HepG2 (cell line): Measurements from ENCODE around the gene SOCS1. TPM values are rescaled to one million over a fixed set of nuclear protein-coding genes. Genes with fewer than 3 reads are reported as not detected.

Source experiments
- ATAC-seq: fragments of 200-7000 bp; cut with Tn5 transposase; 3 replicates; pipeline ENCODE4 v1.9.1; 2020; ENCODE audit warnings: mild to moderate bottlenecking, moderate library complexity
- BruUV-seq: library from RNA; stranded (reverse); fragments of 400-500 nt; replicated peaks from 2 replicates; lab custom pipeline; 2021; lab: Mats Ljungman, UMichigan
- CTCF ChIA-PET: fragments of 300-600 bp; formaldehyde crosslinking; extraction: SDS; loops from one replicate; lab custom pipeline; 2021; ENCODE audit warnings: low total read pairs, inconsistent platforms, low intra/inter-chr PET ratio; lab: Yijun Ruan, JAX
- POLR2A ChIA-PET: fragments of 350-600 bp; sonication (Branson Sonifier 250); formaldehyde crosslinking; loops from one replicate; lab custom pipeline; 2020; ENCODE audit warnings: antibody characterized with exemption, inconsistent platforms; lab: Yijun Ruan, JAX
- DNase-seq: peaks from one replicate; pipeline ENCODE4 v3.0.0-alpha.2; 2015; ENCODE audit warnings: low spot score
- FAIRE-seq: peaks from 3 replicates; lab custom pipeline; 2011; peaks lifted over from hg19 to GRCh38; lab: Jason Lieb, UNC
- H2AFZ ChIP-seq: one replicate; pipeline ENCODE4 v1.6.1; 2011; ENCODE audit warnings: low read length, inconsistent platforms
- H3K27ac ChIP-seq: fragments of 300-600 bp; 3 replicates; pipeline ENCODE4 v1.8.0; 2011; ENCODE audit warnings: mixed run types, mild to moderate bottlenecking, mixed read lengths, low read length, inconsistent platforms; ENCODE audit not compliant: insufficient read depth; ENCODE audit errors: extremely low read length
- H3K27me3 ChIP-seq, 2 experiments: fragments of 200-600 bp in 1 of 2; 2 replicates in 1 of 2; 3 replicates in 1 of 2; pipeline versions ENCODE4 v1.6.0 to v1.8.0; 2011; ENCODE audit warnings: low read length in 2 of 2, mild to moderate bottlenecking in 2 of 2, moderate library complexity in 2 of 2, inconsistent platforms in 1 of 2; ENCODE audit not compliant: insufficient read depth in 2 of 2, control insufficient read depth in 1 of 2
- H3K36me3 ChIP-seq, 2 experiments: fragments of 200-600 bp in 1 of 2; replicated peaks in 1 of 2; 2 replicates in 1 of 2; 3 replicates in 1 of 2; pipeline versions ENCODE4 v1.5.1 to v1.8.0; 2011; ENCODE audit warnings: low read length in 2 of 2, inconsistent platforms in 1 of 2; ENCODE audit not compliant: insufficient read depth in 2 of 2, control insufficient read depth in 1 of 2
- H3K4me1 ChIP-seq: 2 replicates; pipeline ENCODE4 v1.5.1; 2012; ENCODE audit warnings: low read length, inconsistent platforms; ENCODE audit not compliant: insufficient read depth
- H3K4me2 ChIP-seq: 2 replicates; pipeline ENCODE4 v1.6.0; 2011; ENCODE audit warnings: low read depth, low read length, inconsistent platforms
- H3K4me3 ChIP-seq, 3 experiments: fragments of 200-600 bp in 1 of 3; sonication (generic), shearing (Covaris generic) in 1 of 3; replicated peaks in 1 of 3; 2 replicates each; pipeline ENCODE4 v1.5.1; 2011 to 2016; ENCODE audit warnings: low read length in 3 of 3, inconsistent platforms in 2 of 3, low read depth in 2 of 3, mild to moderate bottlenecking in 2 of 3, control low read depth in 1 of 3, mixed read lengths in 1 of 3; ENCODE audit not compliant: insufficient read depth in 1 of 3
- H3K79me2 ChIP-seq: one replicate; pipeline ENCODE4 v1.6.1; 2011; ENCODE audit warnings: low read length, inconsistent platforms; ENCODE audit not compliant: insufficient read depth
- H3K9ac ChIP-seq: 2 replicates; pipeline ENCODE4 v1.6.0; 2011; ENCODE audit warnings: mild to moderate bottlenecking, low read depth, low read length, inconsistent platforms; ENCODE audit not compliant: insufficient read depth
- H3K9me3 ChIP-seq: 2 replicates; pipeline ENCODE4 v1.5.1; 2012; ENCODE audit warnings: mild to moderate bottlenecking, low read length
- H4K20me1 ChIP-seq: 2 replicates; pipeline ENCODE4 v1.6.0; 2011; ENCODE audit warnings: inconsistent platforms, mild to moderate bottlenecking, low read length, moderate library complexity; ENCODE audit not compliant: insufficient read depth
- AFF4 ChIP-seq: sonication (generic); formaldehyde crosslinking; IDR thresholded peaks from 2 replicates; pipeline ENCODE4 v1.4.0; 2020; ENCODE audit warnings: missing genetic modification reagents
- CBX1 ChIP-seq: IDR thresholded peaks from one replicate; pipeline ENCODE4 v1.6.1; 2016; ENCODE audit warnings: antibody characterized with exemption, low read depth
- EP300 ChIP-seq, 3 experiments: sonication (generic) in 1 of 3; formaldehyde crosslinking in 1 of 3; IDR thresholded peaks; 2 replicates each; pipeline versions ENCODE4 v1.5.1 to v1.6.1; 2011 to 2020; ENCODE audit warnings: low read depth in 2 of 3, low read length in 2 of 3, borderline replicate concordance in 1 of 3, improper control_type of control experiment in 1 of 3, mild to moderate bottlenecking in 1 of 3, missing genetic modification reagents in 1 of 3, moderate library complexity in 1 of 3
- GLI4 ChIP-seq: sonication (generic); formaldehyde crosslinking; IDR thresholded peaks from 2 replicates; pipeline ENCODE4 v1.5.1; 2020; ENCODE audit warnings: missing genetic modification reagents, mild to moderate bottlenecking, moderate library complexity, borderline replicate concordance
- HOXA3 ChIP-seq: sonication (generic); formaldehyde crosslinking; IDR thresholded peaks from 2 replicates; pipeline ENCODE4 v1.5.0; 2020; ENCODE audit warnings: missing genetic modification reagents
- KLF12 ChIP-seq: sonication (generic); formaldehyde crosslinking; IDR thresholded peaks from 2 replicates; pipeline ENCODE4 v1.4.0; 2020; ENCODE audit warnings: missing genetic modification reagents, borderline replicate concordance
- MBD4 ChIP-seq: IDR thresholded peaks from 2 replicates; pipeline ENCODE4 v1.6.1; 2012; ENCODE audit warnings: low read length, inconsistent platforms, borderline replicate concordance
- MTF1 ChIP-seq: sonication (generic); formaldehyde crosslinking; IDR thresholded peaks from 2 replicates; pipeline ENCODE4 v1.5.0; 2020; ENCODE audit warnings: missing genetic modification reagents
- MZF1 ChIP-seq: sonication (generic); formaldehyde crosslinking; IDR thresholded peaks from 2 replicates; pipeline ENCODE4 v1.8.1; 2023; ENCODE audit warnings: mild to moderate bottlenecking, missing genetic modification reagents, borderline replicate concordance
- PAWR ChIP-seq: sonication (generic); formaldehyde crosslinking; IDR thresholded peaks from 2 replicates; pipeline ENCODE4 v1.4.0; 2020; ENCODE audit warnings: missing genetic modification reagents, mild to moderate bottlenecking, borderline replicate concordance
- PRPF4 ChIP-seq: fragments of 200-400 bp; formaldehyde crosslinking; IDR thresholded peaks from 2 replicates; pipeline ENCODE4 v1.6.1; 2016; ENCODE audit warnings: low read length, low read depth; ENCODE audit not compliant: poor library complexity, severe bottlenecking
- ZNF431 ChIP-seq: sonication (generic); formaldehyde crosslinking; IDR thresholded peaks from 2 replicates; pipeline ENCODE4 v1.9.0; 2022; ENCODE audit warnings: missing genetic modification reagents, low read depth, mild to moderate bottlenecking, borderline replicate concordance
- ZNF567 ChIP-seq: sonication (generic); formaldehyde crosslinking; IDR thresholded peaks from 2 replicates; pipeline ENCODE4 v1.8.1; 2023; ENCODE audit warnings: mild to moderate bottlenecking, missing genetic modification reagents, borderline replicate concordance
- ZNF672 ChIP-seq: sonication (generic); formaldehyde crosslinking; IDR thresholded peaks from 2 replicates; pipeline ENCODE4 v1.8.1; 2022; ENCODE audit warnings: missing genetic modification reagents
- WGBS: methylation state at CpG from one replicate; pipeline ENCODE4 v1.1.6; 2017; ENCODE audit warnings: low lambda C conversion rate; 5-methylcytosine and 5-hydroxymethylcytosine counted together
- in situ Hi-C: cut with HindIII; loops from 2 replicates; pipeline ENCODE4 v1.10.0; 2017; ENCODE audit warnings: low pct_unique_long_range_greater_than_20kb; ENCODE audit not compliant: extremely low pct_ligation_motif_present
- intact Hi-C: fragments of 100-400 bp; cut with micrococcal nuclease; formaldehyde crosslinking; loops from one replicate; pipeline ENCODE4 v1.10.0; 2022; ENCODE audit not compliant: unreplicated experiment
- polyA plus RNA-seq, 8 experiments: library from polyadenylated mRNA; depleted of rRNA in 3 of 8; stranded (reverse) in 7 of 8; unstranded in 1 of 8; fragments of >200 nt; fragmentation: Illumina TruSeq in 4 of 8; extraction: Trizol in 4 of 8; gene quantifications; 2 replicates each; pipeline versions ENCODE4 v1.2.1 to v1.2.3, GENCODE V29; 2011 to 2016; ENCODE audit warnings: low read depth in 4 of 8, missing spikeins in 1 of 8, mixed read lengths in 1 of 8; ENCODE audit not compliant: insufficient read depth in 1 of 8
- total RNA-seq, 5 experiments: library from RNA; depleted of rRNA; stranded (reverse); fragments of >200 nt; fragmentation: Illumina TruSeq; extraction: Trizol; gene quantifications; 2 replicates each; pipeline ENCODE4 v1.2.3, GENCODE V29; 2016; ENCODE audit warnings: low read depth in 1 of 5
- TF ChIP-seq, protein P1 (sequence below): sonication (generic); formaldehyde crosslinking; IDR thresholded peaks from 2 replicates; pipeline ENCODE4 v1.5.0; 2020; ENCODE audit warnings: mild to moderate bottlenecking, missing genetic modification reagents, borderline replicate concordance

The SOCS1 gene
- total and polyA plus RNA-seq, 2 of the 13 experiments (the other 11 are each of a cell fraction or from before 2014, with no cell fraction given) = 5.3 to 6.3 TPM

DNA sequence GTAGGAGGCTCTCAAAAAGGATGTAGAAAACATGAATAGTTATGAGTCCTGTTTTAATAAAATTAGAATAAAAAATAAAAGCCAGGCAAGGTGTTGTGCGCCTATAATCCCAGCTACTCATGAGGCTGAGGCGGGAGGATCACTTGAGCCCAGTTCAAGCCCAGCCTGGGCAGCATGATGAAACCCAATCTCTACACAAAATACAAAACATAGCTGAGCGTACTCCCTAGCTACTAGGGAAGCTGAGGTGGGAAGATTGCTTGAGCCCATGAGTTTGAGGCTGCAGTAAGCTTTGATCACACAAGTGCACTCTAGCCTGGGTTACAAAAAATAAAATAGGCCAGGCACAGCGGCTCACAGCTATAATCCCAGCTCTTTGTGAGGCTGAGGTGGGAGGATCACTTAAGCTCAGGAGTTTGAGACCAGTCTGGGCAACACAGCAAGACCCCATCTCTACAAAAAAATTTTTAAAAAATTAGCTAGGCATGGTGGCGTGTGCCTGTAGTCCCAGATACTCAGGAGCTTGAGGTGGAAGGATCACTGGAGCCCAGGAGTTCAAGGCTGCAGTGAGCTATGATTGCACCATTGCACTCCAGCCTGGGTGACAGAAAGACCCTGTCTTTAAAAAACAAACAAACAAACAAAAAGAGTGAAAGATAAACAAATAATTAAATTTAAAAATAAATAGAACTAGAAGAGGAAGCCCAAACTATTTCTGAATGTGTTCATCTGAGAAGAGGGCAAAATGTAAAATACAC, 42.3 kb upstream of the SOCS1 start (continued):
- TF ChIP-seq, protein P1, sequence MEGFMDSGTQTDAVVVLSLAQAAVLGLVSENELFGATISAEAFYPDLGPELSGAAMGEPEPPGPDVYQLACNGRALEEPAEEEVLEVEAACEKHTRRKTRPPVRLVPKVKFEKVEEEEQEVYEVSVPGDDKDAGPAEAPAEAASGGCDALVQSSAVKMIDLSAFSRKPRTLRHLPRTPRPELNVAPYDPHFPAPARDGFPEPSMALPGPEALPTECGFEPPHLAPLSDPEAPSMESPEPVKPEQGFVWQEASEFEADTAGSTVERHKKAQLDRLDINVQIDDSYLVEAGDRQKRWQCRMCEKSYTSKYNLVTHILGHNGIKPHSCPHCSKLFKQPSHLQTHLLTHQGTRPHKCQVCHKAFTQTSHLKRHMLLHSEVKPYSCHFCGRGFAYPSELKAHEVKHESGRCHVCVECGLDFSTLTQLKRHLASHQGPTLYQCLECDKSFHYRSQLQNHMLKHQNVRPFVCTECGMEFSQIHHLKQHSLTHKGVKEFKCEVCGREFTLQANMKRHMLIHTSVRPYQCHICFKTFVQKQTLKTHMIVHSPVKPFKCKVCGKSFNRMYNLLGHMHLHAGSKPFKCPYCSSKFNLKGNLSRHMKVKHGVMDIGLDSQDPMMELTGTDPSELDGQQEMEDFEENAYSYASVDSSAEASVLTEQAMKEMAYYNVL = no peak
- TF ChIP-seq MBD4 (no peak), ZNF672 (CRISPR knock-in tag) (no peak), PRPF4 (no peak), ZNF431 (no peak), KLF12 (CRISPR knock-in tag) (no peak), ZNF567 (CRISPR knock-in tag) (no peak), MZF1 (no peak), GLI4 (CRISPR knock-in tag) (peak; percentile 19; the same call in 1 of the 2 replicates)

DNA sequence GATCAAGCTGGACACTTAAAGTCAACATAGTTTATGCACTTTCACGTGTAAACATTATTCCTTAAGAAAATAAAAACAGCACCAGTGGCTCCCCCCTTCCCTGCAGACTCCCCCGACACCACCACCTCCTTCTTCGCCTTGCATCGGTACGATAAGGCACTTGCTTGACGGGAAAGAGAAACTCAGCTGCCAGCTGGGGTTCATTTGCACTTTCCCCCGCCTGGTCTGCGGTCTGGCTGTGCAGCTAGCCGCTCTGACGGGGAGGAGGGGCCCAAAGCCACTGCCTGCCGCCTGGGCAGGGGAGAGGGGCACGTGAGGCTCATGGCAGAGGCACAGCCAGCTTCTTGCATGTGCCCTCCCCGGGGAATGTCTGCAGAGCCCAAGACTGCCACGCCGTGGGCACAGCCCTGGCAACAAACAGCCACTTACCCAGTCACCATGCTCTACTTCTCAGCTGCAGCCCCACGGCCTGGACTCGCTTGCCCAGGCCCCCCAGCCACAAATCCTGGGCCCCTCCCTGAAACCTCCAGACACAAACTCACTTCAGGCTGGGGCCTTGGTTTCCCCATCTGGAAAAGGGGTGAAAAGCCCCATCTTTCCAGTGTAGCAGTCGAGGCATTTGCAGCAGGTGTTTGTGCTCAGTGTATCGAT, 41.6 kb upstream of the SOCS1 start:
- peak overlapping the region; percentile 48 for H3K9ac ChIP-seq
- H3K4me3 ChIP-seq = peak overlapping the region; percentile 15 to 67 (median 41)
- DNase-seq (peak; percentile 67), ATAC-seq (peak; percentile 71), FAIRE-seq (peak; percentile 28)
- peak overlapping the region; percentile 68 for H3K27ac ChIP-seq
- intact Hi-C loops (loop anchor here (2.0 to 5.0 kb wide), 4 partner anchors 17 to 190 kb away; partner anchors contain the start of genes PRM1 and SOCS1), in situ Hi-C loops (no loop called here)
- 16% methylated on average over 13 of the region's 19 CpGs for WGBS
- H3K36me3 ChIP-seq = no peaks in the 10 kb centered on the region
- no peaks in the 10 kb centered on the region for H3K79me2 ChIP-seq
- peaks cover 97% of the 10 kb centered on the region for H3K4me1 ChIP-seq
- no peaks in the 10 kb centered on the region for H3K9me3 ChIP-seq
- H3K4me2 ChIP-seq = peak overlapping the region; percentile 80
- no peaks in the 10 kb centered on the region for H4K20me1 ChIP-seq
- no TSS peak for BruUV-seq
- no peak overlapping the region for H2AFZ ChIP-seq
- H3K27me3 ChIP-seq = no peaks in the 10 kb centered on the region
- ChIA-PET CTCF (interaction anchor here (0.9 kb wide), 1 partner anchor 59 kb away, joined by 3 read pairs; no protein-coding TSS in a partner anchor), POLR2A (interaction anchor here (0.6 to 6.2 kb wide), 24 partner anchors 8 to 163 kb away, joined by 3 to 167 read pairs (median 6); partner anchors contain the start of genes PRM1, PRM2, PRM3 and SOCS1)
- peak; percentile 85; the same call in 1 of the 2 replicates for TF ChIP-seq PAWR (CRISPR knock-in tag)
- no peak for TF ChIP-seq AFF4 (CRISPR knock-in tag)
- peak; percentile 78 for TF ChIP-seq HOXA3 (CRISPR knock-in tag)
- TF ChIP-seq CBX1 = peak; percentile 21
- TF ChIP-seq MTF1 = peak; percentile 71; the same call in 1 of the 2 replicates
- TF ChIP-seq EP300 (IDR thresholded peaks at IDR 0.05; ENCODE audit: low read depth in 2 of 2, low read length in 2 of 2) = peak in 1 of 2 experiments; percentile 31; a peak in 1 of 4 replicates
- TF ChIP-seq EP300 (CRISPR knock-in tag; IDR thresholded peaks at IDR 0.05; ENCODE audit: borderline replicate concordance) = no peak; the same call in 1 of the 2 replicates
